Measurements from ENCODE around the gene MGAT4A. TPM values are rescaled to one million over a fixed set of nuclear protein-coding genes. Genes with fewer than 3 reads are reported as not detected.

The MGAT4A gene
- total and polyA plus RNA-seq, 9 of the 15 experiments (the other 6 are each of a cell fraction or from before 2014, with no cell fraction given), result 0.03 to 0.53 (median 0.18) TPM; not detected in 2

- TF ChIP-seq CREB1 (IDR thresholded peaks at IDR 0.05), result peak; percentile 25; the same call in 1 of the 2 replicates
- TF ChIP-seq CREB1 (CRISPR knock-in tag; IDR thresholded peaks at IDR 0.05), result no peak
- peak; percentile 77 for TF ChIP-seq NCOR1 (IDR thresholded peaks at IDR 0.05)
- peak; percentile 74 for TF ChIP-seq FOXM1 (IDR thresholded peaks at IDR 0.05; ENCODE audit: low read depth)
- TF ChIP-seq FOXM1 (CRISPR knock-in tag; IDR thresholded peaks at IDR 0.05; ENCODE audit: low read depth), result no peak
- no peak for TF ChIP-seq SMARCC2 (IDR thresholded peaks at IDR 0.05; ENCODE audit: low read depth)
- TF ChIP-seq RBM25 (IDR thresholded peaks at IDR 0.05; ENCODE audit: low read depth, low read length, severe bottlenecking), result peak; percentile 27
- TF ChIP-seq PML (IDR thresholded peaks at IDR 0.05; ENCODE audit: low read length), result peak; percentile 69
- no peak for TF ChIP-seq ZNF3 (CRISPR knock-in tag; IDR thresholded peaks at IDR 0.05)
- TF ChIP-seq POLR2AphosphoS5 (IDR thresholded peaks at IDR 0.05; ENCODE audit: control insufficient read depth, insufficient read depth, low read depth, low read length), result peak; percentile 58; the same call in 1 of the 2 replicates
- TF ChIP-seq DACH1 (IDR thresholded peaks at IDR 0.05; ENCODE audit: partially characterized antibody), result no peak
- no peak for TF ChIP-seq ZNF77 (CRISPR knock-in tag; IDR thresholded peaks at IDR 0.05)
- TF ChIP-seq ZNF507 (tag; conservative IDR thresholded peaks at IDR 0.05), result no peak
- peak; percentile 88 for TF ChIP-seq TCF3 (CRISPR knock-in tag; IDR thresholded peaks at IDR 0.05)
- TF ChIP-seq HDAC1 (IDR thresholded peaks at IDR 0.05), result peak in 1 of 2 experiments; percentile 76; a peak in 2 of 4 replicates
- TF ChIP-seq EP300 (IDR thresholded peaks at IDR 0.05; ENCODE audit: low read length), result peak; percentile 57; the same call in 1 of the 2 replicates
- no peak for TF ChIP-seq MAFG (tag; conservative IDR thresholded peaks at IDR 0.05)
- 0 out of 3 replicates have a peak, but pooled peaks of 1 of the 2 experiments have one; percentile 34 for TF ChIP-seq CBX3 (IDR thresholded peaks at IDR 0.05; ENCODE audit: borderline replicate concordance in 1 of 2, low read length in 2 of 2)
- TF ChIP-seq RFX1 (IDR thresholded peaks at IDR 0.05), result no peak
- TF ChIP-seq DDX20 (tag; IDR thresholded peaks at IDR 0.05; ENCODE audit: low read depth), result no peak
- peak; percentile 12 for TF ChIP-seq CCNT2 (IDR thresholded peaks at IDR 0.05; ENCODE audit: borderline replicate concordance, extremely low read depth, insufficient read length, low read depth, low read length)
- peak; percentile 38; the same call in 1 of the 2 replicates for TF ChIP-seq CC2D1A (IDR thresholded peaks at IDR 0.05)
- no peak for TF ChIP-seq NEUROD1 (IDR thresholded peaks at IDR 0.05; ENCODE audit: borderline replicate concordance, low read depth, low read length, partially characterized antibody)
- peak; percentile 93 for TF ChIP-seq CBFA2T3 (IDR thresholded peaks at IDR 0.05)
- no peak for TF ChIP-seq ZNF274 (IDR thresholded peaks at IDR 0.05; ENCODE audit: borderline replicate concordance, low read depth, low read length)
- no peak for TF ChIP-seq ELK1 (CRISPR knock-in tag; IDR thresholded peaks at IDR 0.05)
- peak; percentile 75 for TF ChIP-seq KLF16 (IDR thresholded peaks at IDR 0.05)
- no peak for TF ChIP-seq ZNF232 (CRISPR knock-in tag; IDR thresholded peaks at IDR 0.05)
- TF ChIP-seq ZNF263 (CRISPR knock-in tag; IDR thresholded peaks at IDR 0.05; ENCODE audit: borderline replicate concordance), result no peak
- no peak for TF ChIP-seq CEBPB (tag; IDR thresholded peaks at IDR 0.05)
- TF ChIP-seq PURB (CRISPR knock-in tag; IDR thresholded peaks at IDR 0.05; ENCODE audit: low read depth), result no peak
- peak; percentile 76; the same call in 1 of the 2 replicates for TF ChIP-seq HES1 (IDR thresholded peaks at IDR 0.05; ENCODE audit: low read depth)
- TF ChIP-seq NONO (IDR thresholded peaks at IDR 0.05; ENCODE audit: low read depth in 2 of 2, low read length in 1 of 2), result no peak
Observed at GRCh38 chr2:98734823-98735260, 3.9 kb upstream of the MGAT4A start (continued).

Measured in K562 (cell line).